Gastroesophageal sphincter (tissue), 3 donors: ENCODE results near the gene AFP.

Experiments
- EP300 ChIP-seq: sonication (generic); formaldehyde crosslinking; IDR thresholded peaks from one replicate; pipeline ENCODE4 v1.6.1; 2017; ENCODE audit warnings: antibody characterized with exemption, mild to moderate bottlenecking
- POLR2A ChIP-seq, 2 donors: fragments of 450-650 bp; IDR thresholded peaks; one replicate each; pipeline ENCODE4 v1.6.1; 2017; ENCODE audit warnings: antibody characterized with exemption in 2 of 2, mild to moderate bottlenecking in 2 of 2, moderate library complexity in 1 of 2
- POLR2AphosphoS5 ChIP-seq: sonication (generic); formaldehyde crosslinking; IDR thresholded peaks from one replicate; pipeline ENCODE4 v1.6.1; 2017; ENCODE audit warnings: antibody characterized with exemption
- TF ChIP-seq, protein P1 (sequence below), 4 experiments: fragments of 200-600 bp in 2 of 4; fragments of 450-650 bp in 2 of 4; sonication (generic) in 1 of 4; IDR thresholded peaks; one replicate each; pipeline ENCODE4 v1.5.1; 2017 to 2019; ENCODE audit warnings: antibody characterized with exemption in 4 of 4, mild to moderate bottlenecking in 2 of 4, moderate library complexity in 2 of 4

DNA sequence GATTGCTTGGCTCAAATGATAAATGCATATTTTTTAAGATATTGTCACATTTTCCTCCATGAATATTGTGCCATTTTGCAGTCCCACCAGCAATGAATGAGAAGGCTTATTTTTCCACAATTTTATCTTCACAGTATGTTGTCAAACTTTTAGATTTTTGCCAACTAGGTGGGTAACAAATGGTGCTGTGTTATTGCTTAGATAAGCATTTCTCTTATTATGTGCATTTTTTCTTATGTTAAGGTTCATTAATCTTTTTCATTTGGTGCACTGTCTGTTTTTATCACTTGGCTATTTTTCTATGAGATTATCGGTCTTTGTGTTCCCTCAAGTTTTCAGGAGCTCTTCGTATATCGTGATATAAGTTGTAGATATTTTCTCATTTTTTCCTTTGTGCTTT, 32.1 kb downstream of the AFP start:
- TF ChIP-seq, protein P1, sequence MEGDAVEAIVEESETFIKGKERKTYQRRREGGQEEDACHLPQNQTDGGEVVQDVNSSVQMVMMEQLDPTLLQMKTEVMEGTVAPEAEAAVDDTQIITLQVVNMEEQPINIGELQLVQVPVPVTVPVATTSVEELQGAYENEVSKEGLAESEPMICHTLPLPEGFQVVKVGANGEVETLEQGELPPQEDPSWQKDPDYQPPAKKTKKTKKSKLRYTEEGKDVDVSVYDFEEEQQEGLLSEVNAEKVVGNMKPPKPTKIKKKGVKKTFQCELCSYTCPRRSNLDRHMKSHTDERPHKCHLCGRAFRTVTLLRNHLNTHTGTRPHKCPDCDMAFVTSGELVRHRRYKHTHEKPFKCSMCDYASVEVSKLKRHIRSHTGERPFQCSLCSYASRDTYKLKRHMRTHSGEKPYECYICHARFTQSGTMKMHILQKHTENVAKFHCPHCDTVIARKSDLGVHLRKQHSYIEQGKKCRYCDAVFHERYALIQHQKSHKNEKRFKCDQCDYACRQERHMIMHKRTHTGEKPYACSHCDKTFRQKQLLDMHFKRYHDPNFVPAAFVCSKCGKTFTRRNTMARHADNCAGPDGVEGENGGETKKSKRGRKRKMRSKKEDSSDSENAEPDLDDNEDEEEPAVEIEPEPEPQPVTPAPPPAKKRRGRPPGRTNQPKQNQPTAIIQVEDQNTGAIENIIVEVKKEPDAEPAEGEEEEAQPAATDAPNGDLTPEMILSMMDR (IDR thresholded peaks at IDR 0.05), result no peak
- TF ChIP-seq POLR2AphosphoS5 (no peak), POLR2A (IDR thresholded peaks at IDR 0.05) (no peak), EP300 (no peak)
